Endodermal cell (in vitro differentiated cells): ENCODE data around the gene ATF7. TPM values are rescaled to one million over a fixed set of nuclear protein-coding genes. Genes with fewer than 3 reads are reported as not detected.

ENCODE experiments used
- DNase-seq: peaks from one replicate; pipeline ENCODE4 v3.0.0-alpha.2; 2017
- H3K27ac ChIP-seq: 2 replicates; pipeline ENCODE4 v1.5.1; 2013; ENCODE audit warnings: mild to moderate bottlenecking, low read depth, low read length, moderate library complexity
- H3K27me3 ChIP-seq: 2 replicates; pipeline ENCODE4 v1.6.1; 2013; ENCODE audit warnings: mild to moderate bottlenecking, low read length, moderate library complexity; ENCODE audit not compliant: insufficient read depth, control insufficient read depth, poor library complexity, severe bottlenecking
- H3K36me3 ChIP-seq: 2 replicates; pipeline ENCODE4 v1.7.0; 2013; ENCODE audit warnings: mild to moderate bottlenecking, low read length, moderate library complexity; ENCODE audit not compliant: control insufficient read depth, insufficient read depth
- H3K4me1 ChIP-seq: one replicate; pipeline ENCODE4 v1.7.0; 2013; ENCODE audit warnings: low read length; ENCODE audit not compliant: control insufficient read depth, insufficient read depth
- H3K4me3 ChIP-seq: 2 replicates; pipeline ENCODE4 v1.5.1; 2013; ENCODE audit warnings: mild to moderate bottlenecking, low read length, moderate library complexity
- H3K9ac ChIP-seq: 2 replicates; pipeline ENCODE4 v1.6.1; 2013; ENCODE audit warnings: mild to moderate bottlenecking, low read length, moderate library complexity; ENCODE audit not compliant: poor library complexity, severe bottlenecking; ENCODE audit errors: extremely low read depth
- H3K9me3 ChIP-seq: 2 replicates; pipeline ENCODE4 v1.6.1; 2013; ENCODE audit warnings: mild to moderate bottlenecking, low read length, moderate library complexity; ENCODE audit not compliant: control insufficient read depth
- H3K27ac Mint-ChIP-seq: 2 replicates; pipeline ENCODE4 v1.8.0; 2020; ENCODE audit warnings: mixed read lengths
- H3K27me3 Mint-ChIP-seq: 2 replicates; pipeline ENCODE4 v1.8.0; 2021; ENCODE audit warnings: mild to moderate bottlenecking, mixed read lengths; ENCODE audit not compliant: insufficient read depth
- H3K36me3 Mint-ChIP-seq: 2 replicates; pipeline ENCODE4 v1.8.0; 2020; ENCODE audit warnings: low read depth, mixed read lengths
- H3K4me1 Mint-ChIP-seq: 2 replicates; pipeline ENCODE4 v1.8.0; 2020; ENCODE audit warnings: mixed read lengths
- H3K4me3 Mint-ChIP-seq: 2 replicates; pipeline ENCODE4 v1.8.0; 2020; ENCODE audit warnings: mild to moderate bottlenecking, moderate library complexity, mixed read lengths
- H3K9me3 Mint-ChIP-seq: 2 replicates; pipeline ENCODE4 v1.8.0; 2020; ENCODE audit warnings: mild to moderate bottlenecking, mixed read lengths
- WGBS, 2 experiments: methylation state at CpG; one replicate each; pipeline versions ENCODE4 v1.1.5 to v1.1.7; 2013; ENCODE audit warnings: missing lambda C conversion rate in 2 of 2, mixed read lengths in 1 of 2; ENCODE audit not compliant: insufficient coverage in 1 of 2, insufficient read length in 1 of 2; 5-methylcytosine and 5-hydroxymethylcytosine counted together
- total RNA-seq, 2 donors: library from RNA; stranded (reverse); fragmentation: NEBNext Ultra II Directional in 1 of 2; extraction: Animal tissue kit (Norgen Biotek cat#: 25700) in 1 of 2; gene quantifications; 2 replicates in 1 of 2; 3 replicates in 1 of 2; pipeline ENCODE4 v1.2.1, GENCODE V29; 2021
- TF ChIP-seq, protein P1 (sequence below): fragments of 200-600 bp; sonication (generic); conservative IDR thresholded peaks from 2 replicates; pipeline ENCODE4 v1.5.0; 2021; ENCODE audit warnings: antibody characterized with exemption, mild to moderate bottlenecking

ATF7 gene
- total RNA-seq, 2 donors from 2014 or later, result 29.0 to 36.6 TPM

DNA sequence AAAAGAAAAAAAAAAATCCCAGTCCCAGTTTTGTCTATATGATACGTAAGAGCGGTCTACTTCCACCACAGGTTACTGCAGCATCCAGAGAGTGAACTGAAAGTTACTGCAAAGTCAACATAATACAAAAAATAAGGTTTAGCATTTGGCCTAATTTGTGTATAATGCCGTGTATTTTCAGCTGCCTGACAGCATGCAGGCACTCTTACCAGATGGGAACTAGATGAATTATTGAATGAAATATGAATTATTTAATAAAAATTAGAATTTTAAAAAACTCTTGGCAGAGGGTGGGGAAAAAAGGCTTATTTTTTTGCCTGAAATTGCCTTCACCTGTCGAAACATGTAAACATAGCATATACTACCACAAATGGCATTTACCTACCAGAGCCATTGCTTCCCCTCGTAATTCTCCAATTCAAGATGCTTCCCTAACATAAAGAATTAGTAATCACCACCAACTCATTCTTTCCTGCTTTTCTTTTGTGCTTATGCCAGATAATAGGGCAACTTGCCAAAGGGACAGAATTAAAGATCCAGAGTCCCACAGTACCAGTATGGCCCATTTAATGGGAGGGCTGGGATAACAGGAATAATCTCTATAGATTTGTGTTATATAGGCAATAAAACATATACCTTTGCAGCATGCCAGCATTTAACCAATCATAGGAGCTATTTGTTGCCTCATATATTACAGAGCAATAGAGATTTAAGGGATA lies 31.1 kb downstream of the ATF7 start:
- Histone ChIP-seq H3K27me3 (no peaks in the 10 kb centered on the region), H3K27ac (no peak overlapping the region), H3K4me3 (no peak overlapping the region), H3K9me3 (no peaks in the 10 kb centered on the region), H3K4me1 (peaks cover 8% of the 10 kb centered on the region), H3K36me3 (peaks cover 15% of the 10 kb centered on the region), H3K9ac (no peak overlapping the region)
- Mint-ChIP-seq H3K4me3 (no peak overlapping the region), H3K4me1 (peaks cover 26% of the 10 kb centered on the region), H3K9me3 (no peaks in the 10 kb centered on the region), H3K27ac (no peak overlapping the region), H3K36me3 (peaks cover 20% of the 10 kb centered on the region), H3K27me3 (no peaks in the 10 kb centered on the region)
- TF ChIP-seq, protein P1, sequence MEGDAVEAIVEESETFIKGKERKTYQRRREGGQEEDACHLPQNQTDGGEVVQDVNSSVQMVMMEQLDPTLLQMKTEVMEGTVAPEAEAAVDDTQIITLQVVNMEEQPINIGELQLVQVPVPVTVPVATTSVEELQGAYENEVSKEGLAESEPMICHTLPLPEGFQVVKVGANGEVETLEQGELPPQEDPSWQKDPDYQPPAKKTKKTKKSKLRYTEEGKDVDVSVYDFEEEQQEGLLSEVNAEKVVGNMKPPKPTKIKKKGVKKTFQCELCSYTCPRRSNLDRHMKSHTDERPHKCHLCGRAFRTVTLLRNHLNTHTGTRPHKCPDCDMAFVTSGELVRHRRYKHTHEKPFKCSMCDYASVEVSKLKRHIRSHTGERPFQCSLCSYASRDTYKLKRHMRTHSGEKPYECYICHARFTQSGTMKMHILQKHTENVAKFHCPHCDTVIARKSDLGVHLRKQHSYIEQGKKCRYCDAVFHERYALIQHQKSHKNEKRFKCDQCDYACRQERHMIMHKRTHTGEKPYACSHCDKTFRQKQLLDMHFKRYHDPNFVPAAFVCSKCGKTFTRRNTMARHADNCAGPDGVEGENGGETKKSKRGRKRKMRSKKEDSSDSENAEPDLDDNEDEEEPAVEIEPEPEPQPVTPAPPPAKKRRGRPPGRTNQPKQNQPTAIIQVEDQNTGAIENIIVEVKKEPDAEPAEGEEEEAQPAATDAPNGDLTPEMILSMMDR, result no peak
- DNase-seq, result no peak
- 93 to 100% methylated on average over 2 to 5 of the region's 5 CpGs for WGBS, 2 experiments

DNA sequence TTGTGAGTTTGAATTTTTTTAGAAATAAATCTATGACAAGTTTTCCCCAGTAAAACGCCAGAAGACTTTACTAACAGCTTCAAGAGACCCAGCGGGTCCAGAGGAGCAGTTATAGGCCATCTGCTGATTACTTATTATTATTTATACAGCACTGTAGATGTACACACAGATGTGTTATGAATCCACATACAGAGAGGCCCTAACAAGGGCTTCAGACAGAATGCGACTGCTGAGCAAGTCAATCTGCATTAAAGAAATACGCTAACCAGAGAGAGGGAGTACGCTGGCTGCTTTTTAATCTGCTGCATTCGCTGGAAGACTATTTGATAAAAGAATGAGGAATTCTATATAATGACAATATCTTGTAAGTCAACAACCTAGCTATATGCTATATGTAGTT lies 32.5 kb downstream of the ATF7 start:
- peaks cover 26% of the 10 kb centered on the region for H3K4me1 Mint-ChIP-seq
- Histone ChIP-seq H3K27me3 (no peaks in the 10 kb centered on the region), H3K36me3 (peaks cover 10% of the 10 kb centered on the region), H3K9me3 (no peaks in the 10 kb centered on the region), H3K9ac (no peak overlapping the region), H3K27ac (no peak overlapping the region), H3K4me3 (no peak overlapping the region), H3K4me1 (peaks cover 8% of the 10 kb centered on the region)
- TF ChIP-seq, protein P1, result no peak
- no peaks in the 10 kb centered on the region for H3K27me3 Mint-ChIP-seq
- no peak for DNase-seq
- 96% methylated on average over 5 of the region's 6 CpGs; no CpG with 5 or more reads in 1 of the 2 experiments for WGBS, 2 experiments
- peaks cover 14% of the 10 kb centered on the region for H3K36me3 Mint-ChIP-seq
- no peaks in the 10 kb centered on the region for H3K9me3 Mint-ChIP-seq
- H3K27ac Mint-ChIP-seq, result no peak overlapping the region
- no peak overlapping the region for H3K4me3 Mint-ChIP-seq

DNA sequence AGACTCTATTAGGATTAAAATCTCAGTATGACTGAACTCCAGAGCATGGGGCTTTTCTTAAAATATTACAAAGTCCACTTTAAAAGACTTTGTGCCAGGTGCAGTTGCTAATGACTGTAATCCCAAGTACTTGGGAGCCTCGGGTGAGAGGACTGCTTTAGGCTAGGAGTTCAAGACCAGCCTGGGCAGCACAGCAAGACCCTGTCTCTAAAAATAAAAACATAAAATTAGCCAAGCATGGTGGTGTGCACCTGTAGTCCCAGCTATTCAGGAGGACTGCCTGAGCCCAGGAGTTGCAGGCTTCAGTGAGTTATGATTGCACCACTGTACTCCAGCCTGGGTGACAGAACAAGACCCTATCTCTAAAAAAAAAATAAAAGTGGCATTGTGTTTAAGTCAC lies 33.2 kb downstream of the ATF7 start:
- Histone ChIP-seq H3K36me3 (peaks cover 4% of the 10 kb centered on the region), H3K9me3 (no peaks in the 10 kb centered on the region), H3K27me3 (no peaks in the 10 kb centered on the region), H3K27ac (no peak overlapping the region), H3K4me1 (peaks cover 8% of the 10 kb centered on the region), H3K4me3 (no peak overlapping the region), H3K9ac (no peak overlapping the region)
- no peak for DNase-seq
- Mint-ChIP-seq H3K4me3 (no peak overlapping the region), H3K27me3 (no peaks in the 10 kb centered on the region), H3K9me3 (no peaks in the 10 kb centered on the region), H3K36me3 (peaks cover 7% of the 10 kb centered on the region), H3K27ac (no peak overlapping the region), H3K4me1 (peaks cover 26% of the 10 kb centered on the region)
- WGBS, 2 experiments, result 86 to 95% methylated on average over 1 of the region's 1 CpG
- TF ChIP-seq, protein P1, result no peak
